ENCODE data around the gene PUS7L. TPM values are rescaled to one million over a fixed set of nuclear protein-coding genes. Genes with fewer than 3 reads are reported as not detected.
"Not testable (repeated sequence)": the region's sequence is repeated elsewhere in the genome, so short reads cannot be mapped to it uniquely, and the experiment has no call there.

PUS7L gene
- total RNA-seq, 1 experiment from 2014 or later, result 15.3 TPM

DNA sequence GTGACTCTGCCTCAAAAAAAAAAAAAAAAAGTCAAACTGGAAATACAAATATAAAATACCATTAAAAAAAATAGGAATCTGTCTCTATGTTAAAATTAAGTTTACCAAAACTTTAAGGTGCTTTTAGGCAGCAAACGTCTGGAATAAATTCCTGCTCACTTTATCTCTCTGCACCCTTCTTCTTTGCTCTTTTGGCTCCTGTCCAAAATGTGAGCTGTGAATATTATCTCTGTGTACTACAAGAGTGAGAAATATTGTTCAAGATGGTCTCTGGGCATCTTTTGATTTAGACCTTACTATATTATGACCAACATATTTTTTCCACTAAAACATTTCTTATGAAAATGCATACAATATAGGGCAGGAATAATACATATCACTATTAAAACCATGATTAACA lies 63.7 kb downstream of the PUS7L start:
- ATAC-seq, result no peak
- intact Hi-C loops (cut with micrococcal nuclease), result no loop called here
- CTCF ChIA-PET, result no interaction called here
- DNase-seq (ENCODE audit: low read depth, low spot score), result no peak
- Histone ChIP-seq H3K4me1 (ENCODE audit: control insufficient read depth in 1 of 2, insufficient read depth in 2 of 2, low read length in 2 of 2) (peaks cover 0 to 5% of the 10 kb centered on the region in 2 experiments; a peak in 1 of 4 replicates), H3K9me2 (ENCODE audit: insufficient read depth) (no peaks in the 10 kb centered on the region), H2AFZ (ENCODE audit: low read depth, low read length, poor library complexity, severe bottlenecking) (no peak overlapping the region), H3K4me2 (ENCODE audit: low read length) (no peak overlapping the region), H3K9ac (ENCODE audit: low read length) (no peak overlapping the region), H3K36me3 (ENCODE audit: control insufficient read depth in 1 of 2, insufficient read depth in 2 of 2, low read length in 2 of 2) (no peaks in the 10 kb centered on the region), H3K27ac (ENCODE audit: low read depth, low read length) (no peak overlapping the region), H3K4me3 (replicated peaks in 1 of 2; ENCODE audit: low read depth in 1 of 2, low read length in 2 of 2) (no peak overlapping the region), H4K20me1 (ENCODE audit: insufficient read depth) (no peaks in the 10 kb centered on the region), H3K79me2 (ENCODE audit: insufficient read depth, low read length) (no peaks in the 10 kb centered on the region), H3K9me3 (ENCODE audit: control insufficient read depth in 1 of 2, insufficient read depth in 1 of 2, low read depth in 1 of 2, low read length in 2 of 2) (no peaks in the 10 kb centered on the region), H3K27me3 (ENCODE audit: insufficient read depth, low read length) (no peaks in the 10 kb centered on the region)
- BruUV-seq (replicated peaks), result no TSS peak
- POLR2A ChIA-PET, result no interaction called here
- RAD21 ChIA-PET (ENCODE audit: low non-redundant PET in 1 of 2, low total read pairs in 2 of 2, uncharacterized antibody in 2 of 2, unreplicated experiment in 2 of 2), result no interaction called here
- TF ChIP-seq ELF1 (IDR thresholded peaks at IDR 0.05; ENCODE audit: borderline replicate concordance, low read depth), result no peak
- TF ChIP-seq EGR1 (IDR thresholded peaks at IDR 0.05; ENCODE audit: low read depth), result no peak
- no peak for TF ChIP-seq EZH2 (IDR thresholded peaks at IDR 0.05)
- TF ChIP-seq EZH2phosphoT487 (IDR thresholded peaks at IDR 0.05; ENCODE audit: borderline replicate concordance), result no peak
- TF ChIP-seq YY1 (IDR thresholded peaks at IDR 0.05; ENCODE audit: extremely low read depth, insufficient replicate concordance, low read depth, low read length), result no peak
- TF ChIP-seq CEBPB (IDR thresholded peaks at IDR 0.05; ENCODE audit: low read depth), result no peak
- no peak for TF ChIP-seq CBX3 (IDR thresholded peaks at IDR 0.05; ENCODE audit: low read depth)
- no peak for TF ChIP-seq ATF3 (IDR thresholded peaks at IDR 0.05)

DNA sequence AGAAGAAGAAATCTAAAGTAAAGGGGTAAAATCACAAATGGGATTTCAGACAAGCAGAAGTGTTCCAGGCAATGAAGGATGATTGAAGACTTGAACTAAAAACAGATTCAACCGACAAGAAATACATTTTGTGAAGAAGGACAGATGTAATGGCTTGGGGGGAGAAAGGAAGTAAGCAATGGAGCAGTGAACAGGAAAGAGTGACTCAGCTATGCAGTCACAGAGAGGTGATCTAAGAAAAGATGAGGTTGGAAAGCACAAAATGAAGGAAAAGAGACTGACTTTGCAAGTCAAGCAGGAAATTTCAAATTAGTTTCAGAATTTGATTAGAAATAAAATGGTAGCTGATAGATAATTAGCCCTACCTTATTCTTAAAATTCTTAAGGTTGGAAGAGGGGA lies 66.5 kb downstream of the PUS7L start:
- ChIA-PET RAD21 (ENCODE audit: low non-redundant PET in 1 of 2, low total read pairs in 2 of 2, uncharacterized antibody in 2 of 2, unreplicated experiment in 2 of 2) (no interaction called here), CTCF (no interaction called here), POLR2A (no interaction called here)
- peaks cover 0 to 5% of the 10 kb centered on the region in 2 experiments; a peak in 1 of 4 replicates for H3K4me1 ChIP-seq (ENCODE audit: control insufficient read depth in 1 of 2, insufficient read depth in 2 of 2, low read length in 2 of 2)
- H3K79me2 ChIP-seq (ENCODE audit: insufficient read depth, low read length), result no peaks in the 10 kb centered on the region
- no peak overlapping the region for H3K4me3 ChIP-seq (replicated peaks in 1 of 2; ENCODE audit: low read depth in 1 of 2, low read length in 2 of 2)
- H2AFZ ChIP-seq (ENCODE audit: low read depth, low read length, poor library complexity, severe bottlenecking), result peak overlapping the region; percentile 65
- H4K20me1 ChIP-seq (ENCODE audit: insufficient read depth), result no peaks in the 10 kb centered on the region
- peak; percentile 4 for DNase-seq (ENCODE audit: low read depth, low spot score)
- H3K9me2 ChIP-seq (ENCODE audit: insufficient read depth), result no peaks in the 10 kb centered on the region
- H3K36me3 ChIP-seq (ENCODE audit: control insufficient read depth in 1 of 2, insufficient read depth in 2 of 2, low read length in 2 of 2), result no peaks in the 10 kb centered on the region
- TF ChIP-seq ZBTB33 (IDR thresholded peaks at IDR 0.05; ENCODE audit: extremely low read depth, insufficient replicate concordance, low read length), result no peak
- peak; percentile 40; the same call in 1 of the 2 replicates for TF ChIP-seq FOSL1 (IDR thresholded peaks at IDR 0.05; ENCODE audit: low read depth)
- TF ChIP-seq, protein P1, sequence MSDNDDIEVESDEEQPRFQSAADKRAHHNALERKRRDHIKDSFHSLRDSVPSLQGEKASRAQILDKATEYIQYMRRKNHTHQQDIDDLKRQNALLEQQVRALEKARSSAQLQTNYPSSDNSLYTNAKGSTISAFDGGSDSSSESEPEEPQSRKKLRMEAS (IDR thresholded peaks at IDR 0.05), result no peak
- TF ChIP-seq ATF3 (IDR thresholded peaks at IDR 0.05), result no peak
- TF ChIP-seq ZFX (IDR thresholded peaks at IDR 0.05), result no peak
- 0 out of 2 replicates have a peak overlapping the region, but pooled peaks have one; percentile 19 for H3K4me2 ChIP-seq (ENCODE audit: low read length)
- no peaks in the 10 kb centered on the region for H3K27me3 ChIP-seq (ENCODE audit: insufficient read depth, low read length)
- no peak overlapping the region for H3K27ac ChIP-seq (ENCODE audit: low read depth, low read length)
- H3K9me3 ChIP-seq (ENCODE audit: control insufficient read depth in 1 of 2, insufficient read depth in 1 of 2, low read depth in 1 of 2, low read length in 2 of 2), result no peaks in the 10 kb centered on the region
- ATAC-seq, result no peak
- BruUV-seq (replicated peaks), result no TSS peak
- intact Hi-C loops (cut with micrococcal nuclease), result no loop called here
- H3K9ac ChIP-seq (ENCODE audit: low read length), result no peak overlapping the region

GRCh38 chr12:43685491-43685890 lies 73.1 kb downstream of the PUS7L start:
- DNase-seq (ENCODE audit: low read depth, low spot score); H3K9me2 ChIP-seq (ENCODE audit: insufficient read depth); H3K27ac ChIP-seq (ENCODE audit: low read depth, low read length); H3K36me3 ChIP-seq (ENCODE audit: control insufficient read depth in 1 of 2, insufficient read depth in 2 of 2, low read length in 2 of 2); H3K4me3 ChIP-seq (replicated peaks in 1 of 2; ENCODE audit: low read depth in 1 of 2, low read length in 2 of 2); H3K4me2 ChIP-seq (ENCODE audit: low read length); H4K20me1 ChIP-seq (ENCODE audit: insufficient read depth); ATAC-seq; POLR2A ChIA-PET; H3K9ac ChIP-seq (ENCODE audit: low read length); H3K79me2 ChIP-seq (ENCODE audit: insufficient read depth, low read length); CTCF ChIA-PET; RAD21 ChIA-PET (ENCODE audit: low non-redundant PET in 1 of 2, low total read pairs in 2 of 2, uncharacterized antibody in 2 of 2, unreplicated experiment in 2 of 2); H3K27me3 ChIP-seq (ENCODE audit: insufficient read depth, low read length); BruUV-seq (replicated peaks); H3K9me3 ChIP-seq (ENCODE audit: control insufficient read depth in 1 of 2, insufficient read depth in 1 of 2, low read depth in 1 of 2, low read length in 2 of 2); intact Hi-C loops (cut with micrococcal nuclease); H3K4me1 ChIP-seq (ENCODE audit: control insufficient read depth in 1 of 2, insufficient read depth in 2 of 2, low read length in 2 of 2); H2AFZ ChIP-seq (ENCODE audit: low read depth, low read length, poor library complexity, severe bottlenecking): not testable (repeated sequence)

Data from HCT116 (cell line).